Measurements from ENCODE around the gene STUM.

Gene STUM

DNA sequence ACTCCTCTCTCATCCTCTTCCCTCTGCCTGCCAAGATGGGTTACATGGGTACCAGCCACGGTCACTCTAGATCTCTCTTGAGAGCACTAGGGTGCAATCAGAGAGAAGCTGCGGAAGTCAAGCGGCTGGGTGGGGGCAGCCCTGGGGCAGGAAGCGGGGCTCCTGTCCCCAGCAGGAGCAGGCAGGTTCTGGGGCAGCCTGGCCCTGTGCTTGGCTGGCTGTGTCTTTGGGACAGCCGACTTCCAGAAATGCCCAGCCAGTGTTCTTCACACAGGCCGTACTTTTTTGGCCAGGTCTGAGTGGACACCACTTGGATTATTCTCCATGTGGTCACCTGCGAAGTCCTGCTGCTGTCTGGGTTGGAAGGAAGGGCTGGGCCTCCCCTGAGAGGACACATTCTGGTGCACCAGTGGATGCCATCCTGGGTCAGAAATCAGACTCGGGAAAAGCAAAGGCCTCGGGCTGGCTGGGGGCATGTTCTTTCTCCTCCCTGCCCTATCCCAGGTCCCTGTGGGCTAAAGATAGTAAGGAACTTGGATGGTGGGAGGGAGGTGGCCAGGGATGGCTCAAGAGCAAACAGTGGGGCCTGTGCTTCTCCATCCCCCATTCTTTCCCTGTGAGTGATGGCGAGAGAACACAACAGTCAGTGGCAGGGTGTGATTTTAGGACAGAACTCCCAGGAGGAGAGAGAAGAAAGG, 96.9 kb downstream of the STUM start:
- Histone ChIP-seq H3K4me1 (ENCODE audit: control insufficient read depth, insufficient read depth, low read length) (peaks cover 6% of the 10 kb centered on the region; the same call in 1 of the 2 replicates), H3K27ac (ENCODE audit: low read length) (no peak overlapping the region), H3K9me3 (ENCODE audit: control insufficient read depth, insufficient read depth, low read length) (no peaks in the 10 kb centered on the region), H3K27me3 (ENCODE audit: control insufficient read depth, insufficient read depth, low read length) (no peaks in the 10 kb centered on the region), H3K36me3 (ENCODE audit: control insufficient read depth, insufficient read depth, low read length) (no peaks in the 10 kb centered on the region; the same call in 1 of the 2 replicates), H3K4me3 (ENCODE audit: low read length) (no peak overlapping the region)
- DNase-seq (ENCODE audit: low read depth, low spot score) = no peak
- WGBS (ENCODE audit: insufficient coverage, insufficient read length) = no CpG with 5 or more reads among the region's 10 CpGs

GRCh38 chr1:226646026-226646869, 97.7 kb downstream of the STUM start:
- H3K4me1 ChIP-seq (ENCODE audit: control insufficient read depth, insufficient read depth, low read length) = peaks cover 6% of the 10 kb centered on the region; the same call in 1 of the 2 replicates
- no peak overlapping the region for H3K4me3 ChIP-seq (ENCODE audit: low read length)
- no peaks in the 10 kb centered on the region for H3K9me3 ChIP-seq (ENCODE audit: control insufficient read depth, insufficient read depth, low read length)
- no peaks in the 10 kb centered on the region for H3K27me3 ChIP-seq (ENCODE audit: control insufficient read depth, insufficient read depth, low read length)
- no peak overlapping the region for H3K27ac ChIP-seq (ENCODE audit: low read length)
- DNase-seq (ENCODE audit: low read depth, low spot score) = no peak
- no peaks in the 10 kb centered on the region; the same call in 1 of the 2 replicates for H3K36me3 ChIP-seq (ENCODE audit: control insufficient read depth, insufficient read depth, low read length)
- WGBS (ENCODE audit: insufficient coverage, insufficient read length) = no CpG with 5 or more reads among the region's 18 CpGs

DNA sequence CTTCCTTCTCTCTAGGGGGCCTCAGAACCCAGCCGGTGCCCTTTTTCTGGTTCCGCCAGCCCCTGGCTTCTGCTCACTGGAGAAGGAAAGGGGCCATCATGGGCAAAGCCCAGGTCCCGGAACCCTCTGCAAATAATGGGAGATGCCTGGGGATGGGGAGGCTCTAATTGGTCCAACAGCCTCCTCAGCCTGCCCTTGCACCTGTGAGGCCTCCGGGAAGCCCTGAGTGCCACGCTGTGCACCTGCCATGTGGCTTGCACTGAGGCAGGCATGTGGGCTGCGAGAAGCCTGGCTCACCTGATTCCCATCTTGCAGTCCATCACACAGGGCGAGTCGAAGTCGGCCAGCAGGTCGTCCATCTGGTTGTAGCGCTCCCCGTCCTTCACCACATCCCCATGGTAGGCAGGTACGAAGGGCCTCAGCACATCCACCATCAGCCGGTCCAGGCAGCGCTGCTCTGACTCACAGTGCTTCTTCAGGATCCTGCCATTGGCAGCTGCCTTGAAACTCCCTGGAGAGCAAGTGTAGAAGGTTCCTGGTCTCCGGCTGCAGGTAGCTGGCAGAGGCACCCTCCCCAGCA, 98.4 kb downstream of the STUM start:
- no peak overlapping the region for H3K27ac ChIP-seq (ENCODE audit: low read length)
- no peak overlapping the region for H3K4me3 ChIP-seq (ENCODE audit: low read length)
- DNase-seq (ENCODE audit: low read depth, low spot score) = no peak
- WGBS (ENCODE audit: insufficient coverage, insufficient read length) = no CpG with 5 or more reads among the region's 16 CpGs
- no peaks in the 10 kb centered on the region; the same call in 1 of the 2 replicates for H3K36me3 ChIP-seq (ENCODE audit: control insufficient read depth, insufficient read depth, low read length)
- H3K9me3 ChIP-seq (ENCODE audit: control insufficient read depth, insufficient read depth, low read length) = no peaks in the 10 kb centered on the region
- H3K4me1 ChIP-seq (ENCODE audit: control insufficient read depth, insufficient read depth, low read length) = peaks cover 6% of the 10 kb centered on the region; the same call in 1 of the 2 replicates
- no peaks in the 10 kb centered on the region for H3K27me3 ChIP-seq (ENCODE audit: control insufficient read depth, insufficient read depth, low read length)

DNA sequence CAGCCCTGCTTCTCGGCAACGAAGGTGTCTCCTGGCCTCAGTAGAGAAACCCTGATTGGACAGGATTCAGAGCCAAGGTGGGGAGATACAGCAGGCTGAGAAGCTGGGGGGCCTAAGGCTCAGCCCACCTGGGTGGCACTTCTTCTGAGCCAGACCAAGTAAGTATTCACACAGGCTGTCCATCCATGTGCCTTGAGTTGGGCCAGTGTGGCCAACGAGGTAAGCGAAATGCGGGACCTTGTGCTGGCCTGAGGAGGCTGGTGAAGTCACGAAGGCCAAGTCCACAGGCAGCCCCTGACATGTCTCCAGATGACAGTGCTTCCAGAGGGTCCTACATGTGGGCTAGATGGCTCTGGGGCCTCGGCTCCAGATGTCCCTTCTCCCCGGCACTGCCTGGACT, 99.2 kb downstream of the STUM start:
- H3K36me3 ChIP-seq (ENCODE audit: control insufficient read depth, insufficient read depth, low read length) = no peaks in the 10 kb centered on the region
- H3K27me3 ChIP-seq (ENCODE audit: control insufficient read depth, insufficient read depth, low read length) = no peaks in the 10 kb centered on the region
- DNase-seq (ENCODE audit: low read depth, low spot score) = no peak
- no CpG with 5 or more reads among the region's 8 CpGs for WGBS (ENCODE audit: insufficient coverage, insufficient read length)
- no peak overlapping the region for H3K27ac ChIP-seq (ENCODE audit: low read length)
- H3K9me3 ChIP-seq (ENCODE audit: control insufficient read depth, insufficient read depth, low read length) = no peaks in the 10 kb centered on the region
- H3K4me3 ChIP-seq (ENCODE audit: low read length) = no peak overlapping the region
- peaks cover 6% of the 10 kb centered on the region; the same call in 1 of the 2 replicates for H3K4me1 ChIP-seq (ENCODE audit: control insufficient read depth, insufficient read depth, low read length)

GRCh38 chr1:226648421-226648820, 99.9 kb downstream of the STUM start:
- no peaks in the 10 kb centered on the region for H3K27me3 ChIP-seq (ENCODE audit: control insufficient read depth, insufficient read depth, low read length)
- H3K4me3 ChIP-seq (ENCODE audit: low read length) = no peak overlapping the region
- H3K27ac ChIP-seq (ENCODE audit: low read length) = no peak overlapping the region
- whole genome bisulfite sequencing (ENCODE audit: insufficient coverage, insufficient read length) = no CpG with 5 or more reads among the region's 6 CpGs
- H3K36me3 ChIP-seq (ENCODE audit: control insufficient read depth, insufficient read depth, low read length) = no peaks in the 10 kb centered on the region
- DNase-seq (ENCODE audit: low read depth, low spot score) = no peak
- H3K4me1 ChIP-seq (ENCODE audit: control insufficient read depth, insufficient read depth, low read length) = 0 out of 2 replicates have a peak, but pooled peaks cover 4% of the 10 kb centered on the region
- no peaks in the 10 kb centered on the region for H3K9me3 ChIP-seq (ENCODE audit: control insufficient read depth, insufficient read depth, low read length)

- H3K36me3 ChIP-seq (ENCODE audit: control insufficient read depth, insufficient read depth, low read length) = no peaks in the 10 kb centered on the region
- no peak overlapping the region for H3K27ac ChIP-seq (ENCODE audit: low read length)
- no peak for DNase-seq (ENCODE audit: low read depth, low spot score)
- no peak overlapping the region for H3K4me3 ChIP-seq (ENCODE audit: low read length)
- no peaks in the 10 kb centered on the region for H3K9me3 ChIP-seq (ENCODE audit: control insufficient read depth, insufficient read depth, low read length)
- no peaks in the 10 kb centered on the region for H3K27me3 ChIP-seq (ENCODE audit: control insufficient read depth, insufficient read depth, low read length)
- WGBS (ENCODE audit: insufficient coverage, insufficient read length) = no CpG with 5 or more reads among the region's 8 CpGs
- peaks cover 8% of the 10 kb centered on the region; the same call in 1 of the 2 replicates for H3K4me1 ChIP-seq (ENCODE audit: control insufficient read depth, insufficient read depth, low read length)
These were observed 100.7 kb downstream of the STUM start for GRCh38 chr1:226649244-226649643.

GRCh38 chr1:226649780-226650179, 101.2 kb downstream of the STUM start:
- H3K27me3 ChIP-seq (ENCODE audit: control insufficient read depth, insufficient read depth, low read length) = no peaks in the 10 kb centered on the region
- no peak overlapping the region for H3K27ac ChIP-seq (ENCODE audit: low read length)
- no peaks in the 10 kb centered on the region for H3K9me3 ChIP-seq (ENCODE audit: control insufficient read depth, insufficient read depth, low read length)
- no peak for DNase-seq (ENCODE audit: low read depth, low spot score)
- H3K4me3 ChIP-seq (ENCODE audit: low read length) = no peak overlapping the region
- no CpG with 5 or more reads among the region's 7 CpGs for WGBS (ENCODE audit: insufficient coverage, insufficient read length)
- H3K36me3 ChIP-seq (ENCODE audit: control insufficient read depth, insufficient read depth, low read length) = no peaks in the 10 kb centered on the region
- peaks cover 13% of the 10 kb centered on the region; the same call in 1 of the 2 replicates for H3K4me1 ChIP-seq (ENCODE audit: control insufficient read depth, insufficient read depth, low read length)

DNA sequence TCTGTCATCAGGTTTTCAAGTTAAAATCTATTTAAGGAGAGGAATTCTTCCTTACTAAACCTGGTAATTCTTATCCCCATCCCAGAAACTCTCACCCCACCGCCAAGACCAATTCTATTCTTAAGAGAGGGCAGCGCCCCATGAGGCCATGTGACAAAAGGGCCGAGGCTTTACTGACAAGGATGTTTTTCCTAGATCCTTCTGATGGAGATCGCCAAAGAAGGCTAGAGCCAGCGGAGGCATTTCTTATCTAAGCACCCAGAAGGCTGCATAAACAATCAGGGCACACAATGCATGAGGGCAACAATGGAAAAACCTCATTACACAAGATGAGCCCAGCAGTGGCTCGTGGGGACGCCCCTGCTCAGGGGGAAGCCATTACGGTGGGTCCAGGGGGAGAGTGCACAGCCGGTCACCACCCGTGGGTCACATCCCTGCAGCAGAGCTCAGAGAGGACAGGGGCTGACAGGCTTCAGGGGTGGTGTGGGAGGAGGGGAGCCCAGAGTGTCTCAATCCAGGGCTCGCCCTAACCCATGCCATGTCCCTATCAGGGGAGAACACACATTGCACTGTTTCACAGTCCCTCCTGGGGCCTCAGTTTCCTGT, 101.8 kb downstream of the STUM start:
- H3K27ac ChIP-seq (ENCODE audit: low read length) = no peak overlapping the region
- H3K36me3 ChIP-seq (ENCODE audit: control insufficient read depth, insufficient read depth, low read length) = no peaks in the 10 kb centered on the region
- DNase-seq (ENCODE audit: low read depth, low spot score) = no peak
- no peaks in the 10 kb centered on the region for H3K27me3 ChIP-seq (ENCODE audit: control insufficient read depth, insufficient read depth, low read length)
- no peak overlapping the region for H3K4me3 ChIP-seq (ENCODE audit: low read length)
- peaks cover 17% of the 10 kb centered on the region for H3K4me1 ChIP-seq (ENCODE audit: control insufficient read depth, insufficient read depth, low read length)
- WGBS (ENCODE audit: insufficient coverage, insufficient read length) = no CpG with 5 or more reads among the region's 11 CpGs
- no peaks in the 10 kb centered on the region for H3K9me3 ChIP-seq (ENCODE audit: control insufficient read depth, insufficient read depth, low read length)

DNA sequence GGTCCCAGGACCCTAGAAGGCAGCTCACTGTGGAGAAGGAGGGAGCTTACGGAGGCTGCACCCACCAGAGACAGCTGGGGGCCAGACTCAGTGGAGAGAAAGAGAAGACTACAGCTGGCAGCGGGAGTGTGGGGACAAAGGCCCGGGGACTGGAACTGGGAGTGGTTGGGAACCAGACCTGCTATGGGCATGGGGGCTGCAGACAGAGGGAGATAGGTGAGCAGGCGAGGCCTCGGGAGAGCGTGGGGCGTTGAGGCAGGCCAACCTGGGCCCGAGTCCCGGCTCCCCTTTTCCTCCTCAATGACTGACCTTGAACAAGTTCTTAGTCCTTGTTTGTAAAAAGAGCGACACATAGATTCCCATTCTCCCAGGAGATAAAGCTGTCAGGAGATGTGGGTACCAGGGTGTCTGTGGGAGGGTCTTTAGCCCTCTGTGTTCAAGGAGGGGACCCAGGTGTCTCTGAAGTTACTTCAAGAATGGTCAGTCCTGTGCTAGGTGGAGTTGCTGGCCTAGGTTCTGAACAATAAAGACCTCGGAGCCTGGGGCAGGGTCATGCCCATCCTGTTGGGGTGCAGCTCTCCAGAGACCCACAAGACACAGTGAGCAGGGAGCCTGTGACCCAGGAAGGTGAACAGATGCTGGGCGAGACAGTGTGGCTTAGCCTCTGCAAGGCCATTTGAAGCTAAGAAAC, 102.6 kb downstream of the STUM start:
- Histone ChIP-seq H3K4me3 (ENCODE audit: low read length) (no peak overlapping the region), H3K4me1 (ENCODE audit: control insufficient read depth, insufficient read depth, low read length) (peaks cover 21% of the 10 kb centered on the region), H3K27me3 (ENCODE audit: control insufficient read depth, insufficient read depth, low read length) (no peaks in the 10 kb centered on the region), H3K36me3 (ENCODE audit: control insufficient read depth, insufficient read depth, low read length) (no peaks in the 10 kb centered on the region), H3K27ac (ENCODE audit: low read length) (no peak overlapping the region), H3K9me3 (ENCODE audit: control insufficient read depth, insufficient read depth, low read length) (no peaks in the 10 kb centered on the region)
- WGBS (ENCODE audit: insufficient coverage, insufficient read length) = no CpG with 5 or more reads among the region's 12 CpGs
- no peak for DNase-seq (ENCODE audit: low read depth, low spot score)

- Histone ChIP-seq H3K27ac (ENCODE audit: low read length) (no peak overlapping the region), H3K9me3 (ENCODE audit: control insufficient read depth, insufficient read depth, low read length) (no peaks in the 10 kb centered on the region), H3K27me3 (ENCODE audit: control insufficient read depth, insufficient read depth, low read length) (no peaks in the 10 kb centered on the region), H3K36me3 (ENCODE audit: control insufficient read depth, insufficient read depth, low read length) (no peaks in the 10 kb centered on the region), H3K4me1 (ENCODE audit: control insufficient read depth, insufficient read depth, low read length) (peaks cover 23% of the 10 kb centered on the region), H3K4me3 (ENCODE audit: low read length) (no peak overlapping the region)
- WGBS (ENCODE audit: insufficient coverage, insufficient read length) = no CpG with 5 or more reads among the region's 4 CpGs
- DNase-seq (ENCODE audit: low read depth, low spot score) = no peak
These were observed 103.2 kb downstream of the STUM start for GRCh38 chr1:226651732-226652105.

Measured in iPS DF 6.9 (cell line).